Panc1 (cell line): ENCODE results near the gene INTS4. TPM values are rescaled to one million over a fixed set of nuclear protein-coding genes. Genes with fewer than 3 reads are reported as not detected.

ENCODE experiments used
- ATAC-seq: fragments of 200-7000 bp; cut with Tn5 transposase; 2 replicates; pipeline ENCODE4 v1.9.1; 2020; ENCODE audit warnings: mild to moderate bottlenecking, moderate library complexity
- BruUV-seq: library from RNA; stranded (reverse); fragments of 400-500 nt; replicated peaks from 2 replicates; lab custom pipeline; 2021; lab: Mats Ljungman, UMichigan
- CTCF ChIA-PET: fragments of 300-600 bp; sonication (Branson Sonifier 250); formaldehyde crosslinking; loops from one replicate; lab custom pipeline; 2022; ENCODE audit warnings: antibody characterized with exemption; lab: Charles Lee
- POLR2A ChIA-PET: fragments of 300-600 bp; sonication (Branson Sonifier 250); formaldehyde crosslinking; loops from one replicate; lab custom pipeline; 2022; ENCODE audit warnings: antibody characterized with exemption; lab: Charles Lee
- DNase-seq: peaks from one replicate; pipeline ENCODE4 v3.0.0-alpha.2; 2010; ENCODE audit warnings: low read depth, low spot score
- H3K27ac ChIP-seq: 2 replicates; pipeline ENCODE4 v1.5.1; 2011; ENCODE audit warnings: mild to moderate bottlenecking, low read length, inconsistent platforms
- H3K27me3 ChIP-seq: fragments of 200-500 bp; sonication (Bioruptor generic); 2 replicates; pipeline ENCODE4 v1.6.0; 2014; ENCODE audit warnings: low read length, inconsistent platforms; ENCODE audit not compliant: control insufficient read depth, insufficient read depth
- H3K36me3 ChIP-seq: fragments of 200-500 bp; sonication (Bioruptor generic); 2 replicates; pipeline ENCODE4 v1.5.1; 2014; ENCODE audit warnings: inconsistent platforms, mild to moderate bottlenecking, low read length, moderate library complexity; ENCODE audit not compliant: control insufficient read depth, insufficient read depth
- H3K4me1 ChIP-seq: 2 replicates; pipeline ENCODE4 v1.5.1; 2011; ENCODE audit warnings: inconsistent platforms, mild to moderate bottlenecking, low read length, moderate library complexity; ENCODE audit not compliant: control insufficient read depth, insufficient read depth
- H3K4me3 ChIP-seq, 2 experiments: 2 replicates each; pipeline ENCODE4 v1.5.1; 2011 to 2012; ENCODE audit warnings: low read depth in 2 of 2, low read length in 2 of 2, mild to moderate bottlenecking in 2 of 2, inconsistent platforms in 1 of 2, moderate library complexity in 1 of 2
- H3K9me3 ChIP-seq: fragments of 200-500 bp; sonication (Bioruptor generic); 2 replicates; pipeline ENCODE4 v1.5.1; 2014; ENCODE audit warnings: low read depth, mild to moderate bottlenecking, inconsistent platforms, low read length, moderate library complexity; ENCODE audit not compliant: control insufficient read depth, insufficient read depth
- POLR2AphosphoS5 ChIP-seq: IDR thresholded peaks from 2 replicates; pipeline ENCODE4 v1.6.1; 2012; ENCODE audit warnings: mild to moderate bottlenecking, low read depth, low read length, moderate library complexity
- SIN3A ChIP-seq: IDR thresholded peaks from 2 replicates; pipeline ENCODE4 v1.6.1; 2012; ENCODE audit warnings: low read depth, mild to moderate bottlenecking, low read length, moderate library complexity, borderline replicate concordance; ENCODE audit not compliant: insufficient read depth
- TCF7L2 ChIP-seq: IDR thresholded peaks from 2 replicates; pipeline ENCODE4 v1.6.1; 2011; ENCODE audit warnings: mild to moderate bottlenecking, low read depth, low read length, inconsistent platforms
- in situ Hi-C: cut with HindIII; loops from 2 replicates; pipeline ENCODE4 v1.10.0; 2016; ENCODE audit warnings: low sequenced_read_pairs, low pct_unique_long_range_greater_than_20kb
- intact Hi-C: fragments of 100-400 bp; cut with micrococcal nuclease; formaldehyde crosslinking; loops from one replicate; pipeline ENCODE4 v1.10.0; 2022; ENCODE audit not compliant: unreplicated experiment
- total RNA-seq: library from RNA; stranded (reverse); gene quantifications from one replicate; pipeline ENCODE4 v1.2.1, GENCODE V29; 2021; ENCODE audit not compliant: unreplicated experiment
- TF ChIP-seq, protein P1 (sequence below): fragments of 450-650 bp; IDR thresholded peaks from 2 replicates; pipeline ENCODE4 v1.5.1; 2017; ENCODE audit warnings: mild to moderate bottlenecking
- TF ChIP-seq, protein P2 (sequence below), 2 experiments: IDR thresholded peaks; 2 replicates each; pipeline ENCODE4 v1.6.1; 2011 to 2012; ENCODE audit warnings: low read depth in 2 of 2, control low read depth in 1 of 2, low read length in 1 of 2, mild to moderate bottlenecking in 1 of 2, moderate library complexity in 1 of 2; ENCODE audit not compliant: insufficient read depth in 1 of 2

Gene INTS4
- total RNA-seq, 1 experiment from 2014 or later, result 48.2 TPM

DNA sequence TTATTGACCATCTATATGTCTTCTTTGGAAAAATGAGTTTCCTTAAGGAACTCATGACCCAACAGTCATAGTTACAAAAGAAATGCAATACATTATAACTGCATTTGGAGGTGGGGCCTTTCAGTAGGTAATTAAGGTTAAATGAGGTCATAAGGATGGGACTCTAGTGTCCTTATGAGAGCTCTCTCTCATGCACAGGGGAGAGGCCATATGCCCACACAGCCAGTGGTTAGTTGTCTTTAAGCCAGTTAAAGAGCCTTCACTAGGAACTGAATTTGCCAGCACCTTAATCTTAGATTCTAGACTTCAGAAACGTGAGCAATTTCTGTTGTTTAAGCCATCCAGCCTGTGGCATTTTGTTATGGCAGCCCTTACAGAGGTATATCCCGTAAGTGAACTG, 27.3 kb downstream of the INTS4 start:
- ChIA-PET CTCF (interaction anchor here (0.6 kb wide), 1 partner anchor 13 kb away, joined by 4 read pairs; no protein-coding TSS in a partner anchor), POLR2A (no interaction called here)
- ATAC-seq (no peak), DNase-seq (no peak)
- no peaks in the 10 kb centered on the region for H3K36me3 ChIP-seq
- in situ Hi-C loops (no loop called here), intact Hi-C loops (no loop called here)
- TF ChIP-seq, protein P1, sequence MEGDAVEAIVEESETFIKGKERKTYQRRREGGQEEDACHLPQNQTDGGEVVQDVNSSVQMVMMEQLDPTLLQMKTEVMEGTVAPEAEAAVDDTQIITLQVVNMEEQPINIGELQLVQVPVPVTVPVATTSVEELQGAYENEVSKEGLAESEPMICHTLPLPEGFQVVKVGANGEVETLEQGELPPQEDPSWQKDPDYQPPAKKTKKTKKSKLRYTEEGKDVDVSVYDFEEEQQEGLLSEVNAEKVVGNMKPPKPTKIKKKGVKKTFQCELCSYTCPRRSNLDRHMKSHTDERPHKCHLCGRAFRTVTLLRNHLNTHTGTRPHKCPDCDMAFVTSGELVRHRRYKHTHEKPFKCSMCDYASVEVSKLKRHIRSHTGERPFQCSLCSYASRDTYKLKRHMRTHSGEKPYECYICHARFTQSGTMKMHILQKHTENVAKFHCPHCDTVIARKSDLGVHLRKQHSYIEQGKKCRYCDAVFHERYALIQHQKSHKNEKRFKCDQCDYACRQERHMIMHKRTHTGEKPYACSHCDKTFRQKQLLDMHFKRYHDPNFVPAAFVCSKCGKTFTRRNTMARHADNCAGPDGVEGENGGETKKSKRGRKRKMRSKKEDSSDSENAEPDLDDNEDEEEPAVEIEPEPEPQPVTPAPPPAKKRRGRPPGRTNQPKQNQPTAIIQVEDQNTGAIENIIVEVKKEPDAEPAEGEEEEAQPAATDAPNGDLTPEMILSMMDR, result no peak
- H3K9me3 ChIP-seq, result no peaks in the 10 kb centered on the region
- BruUV-seq, result no TSS peak
- no peak overlapping the region for H3K27ac ChIP-seq
- no peaks in the 10 kb centered on the region for H3K4me1 ChIP-seq
- no peaks in the 10 kb centered on the region for H3K27me3 ChIP-seq
- H3K4me3 ChIP-seq, result no peak overlapping the region

DNA sequence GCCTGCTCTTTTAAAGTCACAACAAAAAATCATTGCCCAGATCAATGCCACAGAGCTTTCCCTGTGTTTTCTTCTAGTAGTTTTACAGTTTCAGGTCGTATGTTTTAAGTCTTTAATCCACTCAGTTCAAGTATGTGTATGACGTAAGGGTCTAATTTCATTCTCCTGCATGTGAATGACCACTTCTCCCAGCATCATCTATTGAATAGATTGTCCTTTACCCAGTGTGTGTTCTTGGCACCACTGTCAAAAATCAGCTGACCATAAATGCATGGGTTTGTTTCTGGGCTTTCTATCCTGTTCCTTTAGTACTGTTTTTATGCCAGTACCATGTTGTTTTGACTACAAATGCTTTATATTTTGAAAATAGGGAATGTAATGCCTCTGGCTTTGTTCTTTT, 28.1 kb downstream of the INTS4 start:
- intact Hi-C loops, result no loop called here
- DNase-seq, result no peak
- H3K27ac ChIP-seq, result no peak overlapping the region
- in situ Hi-C loops, result no loop called here
- H3K36me3 ChIP-seq, result no peaks in the 10 kb centered on the region
- no peaks in the 10 kb centered on the region for H3K4me1 ChIP-seq
- no peaks in the 10 kb centered on the region for H3K9me3 ChIP-seq
- H3K27me3 ChIP-seq, result no peaks in the 10 kb centered on the region
- ChIA-PET POLR2A (no interaction called here), CTCF (no interaction called here)
- ATAC-seq, result no peak
- TF ChIP-seq POLR2AphosphoS5, result no peak
- TF ChIP-seq, protein P2, sequence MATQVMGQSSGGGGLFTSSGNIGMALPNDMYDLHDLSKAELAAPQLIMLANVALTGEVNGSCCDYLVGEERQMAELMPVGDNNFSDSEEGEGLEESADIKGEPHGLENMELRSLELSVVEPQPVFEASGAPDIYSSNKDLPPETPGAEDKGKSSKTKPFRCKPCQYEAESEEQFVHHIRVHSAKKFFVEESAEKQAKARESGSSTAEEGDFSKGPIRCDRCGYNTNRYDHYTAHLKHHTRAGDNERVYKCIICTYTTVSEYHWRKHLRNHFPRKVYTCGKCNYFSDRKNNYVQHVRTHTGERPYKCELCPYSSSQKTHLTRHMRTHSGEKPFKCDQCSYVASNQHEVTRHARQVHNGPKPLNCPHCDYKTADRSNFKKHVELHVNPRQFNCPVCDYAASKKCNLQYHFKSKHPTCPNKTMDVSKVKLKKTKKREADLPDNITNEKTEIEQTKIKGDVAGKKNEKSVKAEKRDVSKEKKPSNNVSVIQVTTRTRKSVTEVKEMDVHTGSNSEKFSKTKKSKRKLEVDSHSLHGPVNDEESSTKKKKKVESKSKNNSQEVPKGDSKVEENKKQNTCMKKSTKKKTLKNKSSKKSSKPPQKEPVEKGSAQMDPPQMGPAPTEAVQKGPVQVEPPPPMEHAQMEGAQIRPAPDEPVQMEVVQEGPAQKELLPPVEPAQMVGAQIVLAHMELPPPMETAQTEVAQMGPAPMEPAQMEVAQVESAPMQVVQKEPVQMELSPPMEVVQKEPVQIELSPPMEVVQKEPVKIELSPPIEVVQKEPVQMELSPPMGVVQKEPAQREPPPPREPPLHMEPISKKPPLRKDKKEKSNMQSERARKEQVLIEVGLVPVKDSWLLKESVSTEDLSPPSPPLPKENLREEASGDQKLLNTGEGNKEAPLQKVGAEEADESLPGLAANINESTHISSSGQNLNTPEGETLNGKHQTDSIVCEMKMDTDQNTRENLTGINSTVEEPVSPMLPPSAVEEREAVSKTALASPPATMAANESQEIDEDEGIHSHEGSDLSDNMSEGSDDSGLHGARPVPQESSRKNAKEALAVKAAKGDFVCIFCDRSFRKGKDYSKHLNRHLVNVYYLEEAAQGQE (IDR thresholded peaks at IDR 0.05; ENCODE audit: insufficient read depth in 1 of 2, low read depth in 2 of 2, low read length in 1 of 2), result no peak
- TF ChIP-seq, protein P1, result no peak
- no peak for TF ChIP-seq TCF7L2
- TF ChIP-seq SIN3A, result no peak
- H3K4me3 ChIP-seq, result no peak overlapping the region
- no TSS peak for BruUV-seq
